HepG2 (cell line): ENCODE measurements around the gene C1orf226. TPM values are rescaled to one million over a fixed set of nuclear protein-coding genes. Genes with fewer than 3 reads are reported as not detected.

Experiments
- ATAC-seq: fragments of 200-7000 bp; cut with Tn5 transposase; 3 replicates; pipeline ENCODE4 v1.9.1; 2020; ENCODE audit warnings: mild to moderate bottlenecking, moderate library complexity
- BruUV-seq: library from RNA; stranded (reverse); fragments of 400-500 nt; replicated peaks from 2 replicates; lab custom pipeline; 2021; lab: Mats Ljungman, UMichigan
- CTCF ChIA-PET: fragments of 300-600 bp; formaldehyde crosslinking; extraction: SDS; loops from one replicate; lab custom pipeline; 2021; ENCODE audit warnings: low total read pairs, inconsistent platforms, low intra/inter-chr PET ratio; lab: Yijun Ruan, JAX
- POLR2A ChIA-PET: fragments of 350-600 bp; sonication (Branson Sonifier 250); formaldehyde crosslinking; loops from one replicate; lab custom pipeline; 2020; ENCODE audit warnings: antibody characterized with exemption, inconsistent platforms; lab: Yijun Ruan, JAX
- DNase-seq: peaks from one replicate; pipeline ENCODE4 v3.0.0-alpha.2; 2015; ENCODE audit warnings: low spot score
- FAIRE-seq: peaks from 3 replicates; lab custom pipeline; 2011; peaks lifted over from hg19 to GRCh38; lab: Jason Lieb, UNC
- H2AFZ ChIP-seq: one replicate; pipeline ENCODE4 v1.6.1; 2011; ENCODE audit warnings: low read length, inconsistent platforms
- H3K27ac ChIP-seq: fragments of 300-600 bp; 3 replicates; pipeline ENCODE4 v1.8.0; 2011; ENCODE audit warnings: mixed run types, mild to moderate bottlenecking, mixed read lengths, low read length, inconsistent platforms; ENCODE audit not compliant: insufficient read depth; ENCODE audit errors: extremely low read length
- H3K27me3 ChIP-seq, 2 experiments: fragments of 200-600 bp in 1 of 2; 2 replicates in 1 of 2; 3 replicates in 1 of 2; pipeline versions ENCODE4 v1.6.0 to v1.8.0; 2011; ENCODE audit warnings: low read length in 2 of 2, mild to moderate bottlenecking in 2 of 2, moderate library complexity in 2 of 2, inconsistent platforms in 1 of 2; ENCODE audit not compliant: insufficient read depth in 2 of 2, control insufficient read depth in 1 of 2
- H3K36me3 ChIP-seq, 2 experiments: fragments of 200-600 bp in 1 of 2; replicated peaks in 1 of 2; 2 replicates in 1 of 2; 3 replicates in 1 of 2; pipeline versions ENCODE4 v1.5.1 to v1.8.0; 2011; ENCODE audit warnings: low read length in 2 of 2, inconsistent platforms in 1 of 2; ENCODE audit not compliant: insufficient read depth in 2 of 2, control insufficient read depth in 1 of 2
- H3K4me1 ChIP-seq: 2 replicates; pipeline ENCODE4 v1.5.1; 2012; ENCODE audit warnings: low read length, inconsistent platforms; ENCODE audit not compliant: insufficient read depth
- H3K4me2 ChIP-seq: 2 replicates; pipeline ENCODE4 v1.6.0; 2011; ENCODE audit warnings: low read depth, low read length, inconsistent platforms
- H3K4me3 ChIP-seq, 3 experiments: fragments of 200-600 bp in 1 of 3; sonication (generic), shearing (Covaris generic) in 1 of 3; replicated peaks in 1 of 3; 2 replicates each; pipeline ENCODE4 v1.5.1; 2011 to 2016; ENCODE audit warnings: low read length in 3 of 3, inconsistent platforms in 2 of 3, low read depth in 2 of 3, mild to moderate bottlenecking in 2 of 3, control low read depth in 1 of 3, mixed read lengths in 1 of 3; ENCODE audit not compliant: insufficient read depth in 1 of 3
- H3K79me2 ChIP-seq: one replicate; pipeline ENCODE4 v1.6.1; 2011; ENCODE audit warnings: low read length, inconsistent platforms; ENCODE audit not compliant: insufficient read depth
- H3K9ac ChIP-seq: 2 replicates; pipeline ENCODE4 v1.6.0; 2011; ENCODE audit warnings: mild to moderate bottlenecking, low read depth, low read length, inconsistent platforms; ENCODE audit not compliant: insufficient read depth
- H3K9me3 ChIP-seq: 2 replicates; pipeline ENCODE4 v1.5.1; 2012; ENCODE audit warnings: mild to moderate bottlenecking, low read length
- H4K20me1 ChIP-seq: 2 replicates; pipeline ENCODE4 v1.6.0; 2011; ENCODE audit warnings: inconsistent platforms, mild to moderate bottlenecking, low read length, moderate library complexity; ENCODE audit not compliant: insufficient read depth
- BCL6 ChIP-seq: IDR thresholded peaks from 2 replicates; pipeline ENCODE4 v1.6.1; 2016; ENCODE audit warnings: missing genetic modification reagents, missing compliant biosample characterization
- HDAC6 ChIP-seq: fragments of 200-600 bp; sonication (generic); IDR thresholded peaks from 2 replicates; pipeline ENCODE4 v1.7.0; 2017; ENCODE audit warnings: mild to moderate bottlenecking, antibody characterized with exemption, low read length, low read depth
- HINFP ChIP-seq: sonication (generic); formaldehyde crosslinking; IDR thresholded peaks from 2 replicates; pipeline ENCODE4 v1.4.0; 2020; ENCODE audit warnings: low read depth, mild to moderate bottlenecking, missing genetic modification reagents
- ONECUT2 ChIP-seq: sonication (generic); formaldehyde crosslinking; IDR thresholded peaks from 2 replicates; pipeline ENCODE4 v1.4.0; 2020; ENCODE audit warnings: missing genetic modification reagents
- SNAPC5 ChIP-seq: sonication (generic); formaldehyde crosslinking; IDR thresholded peaks from 2 replicates; pipeline ENCODE4 v1.8.1; 2023; ENCODE audit warnings: mild to moderate bottlenecking, missing genetic modification reagents, borderline replicate concordance
- ZNF224 ChIP-seq: sonication (generic); formaldehyde crosslinking; IDR thresholded peaks from 2 replicates; pipeline ENCODE4 v1.5.0; 2020; ENCODE audit warnings: mild to moderate bottlenecking, missing genetic modification reagents
- ZNF891 ChIP-seq: sonication (generic); formaldehyde crosslinking; IDR thresholded peaks from 2 replicates; pipeline ENCODE4 v1.5.0; 2020; ENCODE audit warnings: mild to moderate bottlenecking, missing genetic modification reagents
- WGBS: methylation state at CpG from one replicate; pipeline ENCODE4 v1.1.6; 2017; ENCODE audit warnings: low lambda C conversion rate; 5-methylcytosine and 5-hydroxymethylcytosine counted together
- in situ Hi-C: cut with HindIII; loops from 2 replicates; pipeline ENCODE4 v1.10.0; 2017; ENCODE audit warnings: low pct_unique_long_range_greater_than_20kb; ENCODE audit not compliant: extremely low pct_ligation_motif_present
- intact Hi-C: fragments of 100-400 bp; cut with micrococcal nuclease; formaldehyde crosslinking; loops from one replicate; pipeline ENCODE4 v1.10.0; 2022; ENCODE audit not compliant: unreplicated experiment
- polyA plus RNA-seq, 8 experiments: library from polyadenylated mRNA; depleted of rRNA in 3 of 8; stranded (reverse) in 7 of 8; unstranded in 1 of 8; fragments of >200 nt; fragmentation: Illumina TruSeq in 4 of 8; extraction: Trizol in 4 of 8; gene quantifications; 2 replicates each; pipeline versions ENCODE4 v1.2.1 to v1.2.3, GENCODE V29; 2011 to 2016; ENCODE audit warnings: low read depth in 4 of 8, missing spikeins in 1 of 8, mixed read lengths in 1 of 8; ENCODE audit not compliant: insufficient read depth in 1 of 8
- total RNA-seq, 5 experiments: library from RNA; depleted of rRNA; stranded (reverse); fragments of >200 nt; fragmentation: Illumina TruSeq; extraction: Trizol; gene quantifications; 2 replicates each; pipeline ENCODE4 v1.2.3, GENCODE V29; 2016; ENCODE audit warnings: low read depth in 1 of 5
- TF ChIP-seq, protein P1 (sequence below), 2 experiments: sonication (generic) in 1 of 2; formaldehyde crosslinking in 1 of 2; IDR thresholded peaks; 2 replicates each; pipeline versions ENCODE4 v1.4.0 to v1.6.1; 2018 to 2020; ENCODE audit warnings: missing genetic modification reagents in 2 of 2, borderline replicate concordance in 1 of 2, low read depth in 1 of 2, mild to moderate bottlenecking in 1 of 2, missing biosample characterization in 1 of 2

The C1orf226 gene
- total and polyA plus RNA-seq, 2 of the 13 experiments (the other 11 are each of a cell fraction or from before 2014, with no cell fraction given), result 4.7 to 4.9 TPM

GRCh38 chr1:162389021-162389818, 7.7 kb downstream of the C1orf226 start:
- ChIA-PET POLR2A (no interaction called here), CTCF (interaction anchor here (1.0 kb wide), 1 partner anchor 333 kb away, joined by 3 read pairs; no protein-coding TSS in a partner anchor)
- Histone ChIP-seq H3K4me1 (peaks cover 21% of the 10 kb centered on the region), H3K27ac (no peak overlapping the region), H3K36me3 (no peaks in the 10 kb centered on the region; a peak in 1 of 5 replicates), H4K20me1 (no peaks in the 10 kb centered on the region), H3K4me3 (no peak overlapping the region), H3K79me2 (no peaks in the 10 kb centered on the region), H2AFZ (no peak overlapping the region), H3K9ac (no peak overlapping the region), H3K4me2 (peak overlapping the region; percentile 56), H3K9me3 (no peaks in the 10 kb centered on the region), H3K27me3 (no peaks in the 10 kb centered on the region)
- ATAC-seq (peak; percentile 28), DNase-seq (no peak), FAIRE-seq (no peak)
- intact Hi-C loops, result no loop called here
- in situ Hi-C loops, result no loop called here
- 21% methylated on average over 10 of the region's 11 CpGs for WGBS
- TF ChIP-seq ZNF891 (no peak), HINFP (no peak), ZNF224 (CRISPR knock-in tag) (no peak), HDAC6 (no peak), ONECUT2 (no peak), SNAPC5 (CRISPR knock-in tag) (no peak), BCL6 (peak; percentile 30; the same call in 1 of the 2 replicates)
- TF ChIP-seq, protein P1, sequence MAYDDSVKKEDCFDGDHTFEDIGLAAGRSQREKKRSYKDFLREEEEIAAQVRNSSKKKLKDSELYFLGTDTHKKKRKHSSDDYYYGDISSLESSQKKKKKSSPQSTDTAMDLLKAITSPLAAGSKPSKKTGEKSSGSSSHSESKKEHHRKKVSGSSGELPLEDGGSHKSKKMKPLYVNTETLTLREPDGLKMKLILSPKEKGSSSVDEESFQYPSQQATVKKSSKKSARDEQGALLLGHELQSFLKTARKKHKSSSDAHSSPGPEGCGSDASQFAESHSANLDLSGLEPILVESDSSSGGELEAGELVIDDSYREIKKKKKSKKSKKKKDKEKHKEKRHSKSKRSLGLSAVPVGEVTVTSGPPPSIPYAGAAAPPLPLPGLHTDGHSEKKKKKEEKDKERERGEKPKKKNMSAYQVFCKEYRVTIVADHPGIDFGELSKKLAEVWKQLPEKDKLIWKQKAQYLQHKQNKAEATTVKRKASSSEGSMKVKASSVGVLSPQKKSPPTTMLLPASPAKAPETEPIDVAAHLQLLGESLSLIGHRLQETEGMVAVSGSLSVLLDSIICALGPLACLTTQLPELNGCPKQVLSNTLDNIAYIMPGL (CRISPR knock-in tag; IDR thresholded peaks at IDR 0.05; ENCODE audit: borderline replicate concordance in 1 of 2, low read depth in 1 of 2), result no peak
- no TSS peak for BruUV-seq
